ENCODE measurements around the gene EFHD1.
A peak's percentile ranks its signal among the peaks of the same experiment; 100 is the strongest.
"Not testable (repeated sequence)": the region's sequence is repeated elsewhere in the genome, so short reads cannot be mapped to it uniquely, and the experiment has no call there.

The EFHD1 gene

DNA sequence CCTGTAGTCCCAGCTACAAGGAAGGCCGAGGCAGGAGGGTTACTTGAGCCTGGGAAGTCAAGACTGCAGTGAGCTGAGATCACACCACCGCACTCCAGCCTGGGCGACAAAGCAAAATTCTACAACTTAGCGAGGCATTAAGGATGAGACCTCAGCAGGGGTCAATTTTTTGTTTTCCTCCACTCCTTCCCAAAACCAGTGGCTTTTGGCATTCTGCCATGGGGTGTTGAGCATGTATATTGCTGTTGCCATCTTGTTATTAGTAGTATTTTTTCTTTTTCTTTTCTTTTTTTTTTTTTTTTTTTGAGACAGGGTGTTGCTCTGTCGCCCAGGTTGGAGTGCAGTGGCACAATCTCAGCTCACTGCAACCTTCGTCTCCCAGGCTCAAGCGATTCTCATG lies 54.8 kb downstream of the EFHD1 start:
- H3K27me3 ChIP-seq (ENCODE audit: control insufficient read depth, insufficient read depth, low read length, poor library complexity, severe bottlenecking) = no peaks in the 10 kb centered on the region
- no peaks in the 10 kb centered on the region for H3K4me1 ChIP-seq (ENCODE audit: control insufficient read depth, insufficient read depth, low read length)
- 90 to 93% methylated on average over 7 of the region's 7 CpGs for WGBS, 2 experiments
- H3K4me3 ChIP-seq (ENCODE audit: insufficient read depth, low read depth, low read length) = no peak overlapping the region
- no peaks in the 10 kb centered on the region for H3K36me3 ChIP-seq (ENCODE audit: control insufficient read depth, insufficient read depth, low read length)
- H3K27ac ChIP-seq (ENCODE audit: insufficient read depth, low read depth, low read length, poor library complexity, severe bottlenecking) = no peak overlapping the region
- H3K9me3 ChIP-seq (ENCODE audit: control insufficient read depth, low read length) = no peaks in the 10 kb centered on the region

DNA sequence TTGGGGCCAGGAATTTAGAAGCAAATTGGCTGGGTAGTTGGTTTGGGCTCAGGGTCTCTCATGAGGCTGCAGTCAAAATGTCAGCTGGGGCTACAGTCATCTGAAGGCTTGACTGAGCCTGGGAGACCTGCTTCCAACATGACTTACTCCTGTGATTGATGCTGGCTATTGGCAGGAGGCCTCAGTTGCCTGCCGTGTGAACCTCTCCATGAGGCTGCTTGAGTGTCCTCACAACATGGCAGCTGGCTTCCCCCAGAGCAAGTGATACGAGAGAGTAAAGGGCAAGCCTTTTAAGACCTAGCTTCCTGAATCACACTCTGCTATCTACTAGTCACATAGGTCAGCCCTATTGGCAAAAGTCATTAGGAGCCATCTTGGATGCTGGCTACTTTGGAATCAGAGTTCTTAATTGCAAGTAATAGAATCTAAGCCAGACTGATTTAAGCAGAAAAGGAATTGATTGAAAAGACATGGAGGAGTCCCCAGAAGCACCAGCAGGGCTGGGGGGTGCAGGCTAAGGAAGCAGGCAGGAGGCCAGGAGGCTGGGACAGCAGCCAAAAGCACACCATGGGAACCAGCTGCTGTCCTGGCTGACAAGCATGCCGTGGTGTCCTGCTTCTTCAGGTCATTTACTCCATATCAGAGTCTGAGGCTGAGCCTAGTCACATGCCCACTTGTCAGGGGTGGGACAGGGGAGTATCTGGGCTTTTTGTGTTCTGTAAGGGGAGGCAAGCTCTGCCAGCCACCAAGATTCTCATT lies 55.9 kb downstream of the EFHD1 start:
- Histone ChIP-seq H3K4me1 (ENCODE audit: control insufficient read depth, insufficient read depth, low read length) (no peaks in the 10 kb centered on the region), H3K27ac (ENCODE audit: insufficient read depth, low read depth, low read length, poor library complexity, severe bottlenecking) (no peak overlapping the region), H3K4me3 (ENCODE audit: insufficient read depth, low read depth, low read length) (no peak overlapping the region), H3K9me3 (ENCODE audit: control insufficient read depth, low read length) (no peaks in the 10 kb centered on the region), H3K36me3 (ENCODE audit: control insufficient read depth, insufficient read depth, low read length) (no peaks in the 10 kb centered on the region), H3K27me3 (ENCODE audit: control insufficient read depth, insufficient read depth, low read length, poor library complexity, severe bottlenecking) (no peaks in the 10 kb centered on the region)
- WGBS, 2 experiments = 85 to 87% methylated on average over 3 of the region's 3 CpGs

DNA sequence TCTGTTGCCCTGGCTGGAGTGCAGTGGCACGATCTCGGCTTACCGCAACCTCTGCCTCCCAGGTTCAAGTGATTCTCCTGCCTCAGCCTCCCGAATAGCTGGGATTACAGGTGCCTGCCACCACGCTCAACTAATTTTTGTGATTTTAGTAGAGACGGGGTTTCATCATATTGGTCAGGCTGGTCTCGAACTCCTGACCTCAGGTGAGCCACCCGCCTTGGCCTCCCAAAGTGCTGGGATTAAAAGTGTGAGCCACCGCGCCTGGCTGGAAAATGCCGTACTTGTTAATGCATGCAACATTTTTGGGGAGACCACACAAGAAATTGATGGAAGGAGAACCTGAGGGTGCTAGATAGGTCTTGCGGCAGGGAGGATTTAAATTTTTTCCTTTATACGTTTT lies 57.7 kb downstream of the EFHD1 start:
- WGBS, 2 experiments = 94% methylated on average over 12 to 13 of the region's 13 CpGs
- H3K27me3 ChIP-seq (ENCODE audit: control insufficient read depth, insufficient read depth, low read length, poor library complexity, severe bottlenecking) = not testable (repeated sequence)

GRCh38 chr2:232693344-232693743 lies 59.9 kb downstream of the EFHD1 start:
- H3K27ac ChIP-seq (ENCODE audit: insufficient read depth, low read depth, low read length, poor library complexity, severe bottlenecking) = no peak overlapping the region
- no peak overlapping the region for H3K4me3 ChIP-seq (ENCODE audit: insufficient read depth, low read depth, low read length)
- peaks cover under 1% of the 10 kb centered on the region for H3K4me1 ChIP-seq (ENCODE audit: control insufficient read depth, insufficient read depth, low read length)
- WGBS, 2 experiments = 92% methylated on average over 4 of the region's 4 CpGs
- H3K27me3 ChIP-seq (ENCODE audit: control insufficient read depth, insufficient read depth, low read length, poor library complexity, severe bottlenecking) = no peaks in the 10 kb centered on the region
- no peaks in the 10 kb centered on the region for H3K9me3 ChIP-seq (ENCODE audit: control insufficient read depth, low read length)
- no peaks in the 10 kb centered on the region for H3K36me3 ChIP-seq (ENCODE audit: control insufficient read depth, insufficient read depth, low read length)

More for the DNA sequence above, 57.7 kb downstream of the EFHD1 start:
- not testable (repeated sequence) for H3K4me3 ChIP-seq (ENCODE audit: insufficient read depth, low read depth, low read length); H3K27ac ChIP-seq (ENCODE audit: insufficient read depth, low read depth, low read length, poor library complexity, severe bottlenecking); H3K9me3 ChIP-seq (ENCODE audit: control insufficient read depth, low read length); H3K4me1 ChIP-seq (ENCODE audit: control insufficient read depth, insufficient read depth, low read length); H3K36me3 ChIP-seq (ENCODE audit: control insufficient read depth, insufficient read depth, low read length)

- peak overlapping the region; percentile 99 for H3K4me3 ChIP-seq (ENCODE audit: insufficient read depth, low read depth, low read length)
- 58 to 59% methylated on average over 10 of the region's 10 CpGs for WGBS, 2 experiments
- H3K36me3 ChIP-seq (ENCODE audit: control insufficient read depth, insufficient read depth, low read length) = no peaks in the 10 kb centered on the region
- peaks cover 14% of the 10 kb centered on the region for H3K4me1 ChIP-seq (ENCODE audit: control insufficient read depth, insufficient read depth, low read length)
- no peaks in the 10 kb centered on the region for H3K9me3 ChIP-seq (ENCODE audit: control insufficient read depth, low read length)
- H3K27me3 ChIP-seq (ENCODE audit: control insufficient read depth, insufficient read depth, low read length, poor library complexity, severe bottlenecking) = no peaks in the 10 kb centered on the region
- H3K27ac ChIP-seq (ENCODE audit: insufficient read depth, low read depth, low read length, poor library complexity, severe bottlenecking) = no peak overlapping the region
These were observed 63.2 kb downstream of the EFHD1 start for GRCh38 chr2:232696609-232697058.

- peaks cover 14% of the 10 kb centered on the region for H3K4me1 ChIP-seq (ENCODE audit: control insufficient read depth, insufficient read depth, low read length)
- peak within 1 kb of the TSS; percentile 99 for H3K4me3 ChIP-seq (ENCODE audit: insufficient read depth, low read depth, low read length)
- 0 to 1% methylated on average over 71 of the region's 71 CpGs for WGBS, 2 experiments
These were observed 63.8 kb downstream of the EFHD1 start, which contains the start of gene GIGYF2 for GRCh38 chr2:232697059-232697806. GIGYF2 (plus strand) TSS chr2:232697331; CDS start chr2:232735198, 37,867 bp downstream.

GRCh38 chr2:232697807-232698110 lies 64.4 kb downstream of the EFHD1 start:
- H3K4me1 ChIP-seq (ENCODE audit: control insufficient read depth, insufficient read depth, low read length) = peaks cover 14% of the 10 kb centered on the region
- 1% methylated on average over 11 of the region's 11 CpGs for WGBS, 2 experiments
- no peaks in the 10 kb centered on the region for H3K36me3 ChIP-seq (ENCODE audit: control insufficient read depth, insufficient read depth, low read length)

More at GRCh38 chr2:232697059-232697806, 63.8 kb downstream of the EFHD1 start, which contains the start of gene GIGYF2:
- Histone ChIP-seq H3K27ac (ENCODE audit: insufficient read depth, low read depth, low read length, poor library complexity, severe bottlenecking) (peak within 1 kb of the TSS; percentile 82), H3K27me3 (ENCODE audit: control insufficient read depth, insufficient read depth, low read length, poor library complexity, severe bottlenecking) (no peaks in the 10 kb centered on the region), H3K36me3 (ENCODE audit: control insufficient read depth, insufficient read depth, low read length) (no peaks in the 10 kb centered on the region), H3K9me3 (ENCODE audit: control insufficient read depth, low read length) (no peaks in the 10 kb centered on the region)

DNA sequence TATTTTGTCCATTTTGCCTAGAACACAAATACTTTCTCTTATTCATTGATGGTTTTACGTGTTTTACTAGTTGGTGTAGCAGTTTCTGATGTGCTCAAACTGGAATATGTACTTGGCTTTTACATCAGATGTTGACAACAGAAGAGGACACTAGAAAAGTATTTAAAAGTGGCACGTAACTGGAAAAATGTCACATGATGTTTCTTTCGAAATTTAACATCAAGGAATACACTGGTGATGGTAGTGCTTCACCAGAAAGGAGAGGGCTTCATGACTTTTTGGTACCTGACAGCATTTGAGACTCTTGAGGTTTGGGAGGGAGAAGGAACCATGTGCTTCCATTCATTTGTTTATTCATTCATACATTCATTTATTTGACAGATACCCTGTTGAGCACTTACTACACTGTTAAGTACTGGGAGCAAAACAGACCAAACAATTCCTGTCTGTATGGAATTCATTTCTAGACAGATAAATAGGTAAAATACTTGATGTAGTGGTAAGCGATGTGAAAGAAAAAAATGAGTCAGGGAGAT lies 65.2 kb downstream of the EFHD1 start:
- no peak overlapping the region for H3K27ac ChIP-seq (ENCODE audit: insufficient read depth, low read depth, low read length, poor library complexity, severe bottlenecking)
- H3K4me3 ChIP-seq (ENCODE audit: insufficient read depth, low read depth, low read length) = peak overlapping the region; percentile 99
- peaks cover 14% of the 10 kb centered on the region for H3K4me1 ChIP-seq (ENCODE audit: control insufficient read depth, insufficient read depth, low read length)
- H3K27me3 ChIP-seq (ENCODE audit: control insufficient read depth, insufficient read depth, low read length, poor library complexity, severe bottlenecking) = no peaks in the 10 kb centered on the region
- H3K9me3 ChIP-seq (ENCODE audit: control insufficient read depth, low read length) = no peaks in the 10 kb centered on the region
- no peaks in the 10 kb centered on the region for H3K36me3 ChIP-seq (ENCODE audit: control insufficient read depth, insufficient read depth, low read length)
- WGBS, 2 experiments = 73 to 80% methylated on average over 4 of the region's 4 CpGs

More at GRCh38 chr2:232697807-232698110, 64.4 kb downstream of the EFHD1 start:
- no peaks in the 10 kb centered on the region for H3K9me3 ChIP-seq (ENCODE audit: control insufficient read depth, low read length)
- peak overlapping the region; percentile 82 for H3K27ac ChIP-seq (ENCODE audit: insufficient read depth, low read depth, low read length, poor library complexity, severe bottlenecking)
- H3K4me3 ChIP-seq (ENCODE audit: insufficient read depth, low read depth, low read length) = peak overlapping the region; percentile 99
- no peaks in the 10 kb centered on the region for H3K27me3 ChIP-seq (ENCODE audit: control insufficient read depth, insufficient read depth, low read length, poor library complexity, severe bottlenecking)

DNA sequence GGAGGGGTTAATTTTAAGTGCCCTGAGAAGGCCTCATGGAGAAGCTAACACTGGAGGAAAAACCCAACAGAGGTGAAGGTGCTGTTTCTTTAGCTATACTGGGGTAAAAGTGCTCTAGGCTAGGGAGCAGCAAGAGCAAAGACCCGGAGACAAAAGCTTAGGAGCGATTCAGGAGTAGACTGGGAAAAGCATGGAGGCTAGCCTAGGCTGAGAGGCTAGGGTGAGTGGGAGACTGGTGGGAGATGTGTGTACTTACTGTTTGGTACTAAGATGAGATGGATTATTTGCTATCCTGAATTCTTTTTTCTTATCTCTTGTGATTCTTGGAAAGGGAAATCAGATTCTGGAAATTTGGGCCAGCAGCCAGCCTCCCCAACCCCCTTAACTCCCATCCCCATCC lies 65.7 kb downstream of the EFHD1 start:
- Histone ChIP-seq H3K4me1 (ENCODE audit: control insufficient read depth, insufficient read depth, low read length) (peaks cover 14% of the 10 kb centered on the region), H3K27ac (ENCODE audit: insufficient read depth, low read depth, low read length, poor library complexity, severe bottlenecking) (no peak overlapping the region), H3K4me3 (ENCODE audit: insufficient read depth, low read depth, low read length) (peak overlapping the region; percentile 99), H3K27me3 (ENCODE audit: control insufficient read depth, insufficient read depth, low read length, poor library complexity, severe bottlenecking) (no peaks in the 10 kb centered on the region), H3K9me3 (ENCODE audit: control insufficient read depth, low read length) (no peaks in the 10 kb centered on the region), H3K36me3 (ENCODE audit: control insufficient read depth, insufficient read depth, low read length) (peaks cover 3% of the 10 kb centered on the region)
- WGBS, 2 experiments = 56 to 58% methylated on average over 2 of the region's 2 CpGs

DNA sequence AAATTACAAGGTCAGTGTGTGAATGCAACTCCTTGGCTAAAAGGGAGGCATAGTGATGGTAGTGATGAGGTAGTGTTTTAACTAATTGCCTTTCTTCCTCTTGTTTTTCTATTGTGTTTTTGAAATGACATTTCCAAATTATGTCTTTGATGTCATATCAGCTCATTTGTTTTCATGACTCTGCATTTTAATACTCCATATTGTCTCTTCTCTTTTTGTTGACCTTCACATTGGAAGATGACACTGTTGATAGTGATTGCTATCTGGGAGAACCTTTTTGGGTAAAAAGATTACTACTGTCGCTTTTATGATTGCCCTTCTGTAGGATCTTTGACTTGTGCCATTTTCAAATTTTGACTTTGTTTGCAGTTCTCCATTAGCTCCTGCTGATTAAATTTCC lies 66.8 kb downstream of the EFHD1 start:
- WGBS, 2 experiments = 94 to 100% methylated on average over 1 of the region's 1 CpG
- Histone ChIP-seq H3K36me3 (ENCODE audit: control insufficient read depth, insufficient read depth, low read length) (peaks cover 9% of the 10 kb centered on the region), H3K9me3 (ENCODE audit: control insufficient read depth, low read length) (no peaks in the 10 kb centered on the region), H3K27ac (ENCODE audit: insufficient read depth, low read depth, low read length, poor library complexity, severe bottlenecking) (no peak overlapping the region), H3K4me1 (ENCODE audit: control insufficient read depth, insufficient read depth, low read length) (peaks cover 14% of the 10 kb centered on the region), H3K4me3 (ENCODE audit: insufficient read depth, low read depth, low read length) (no peak overlapping the region), H3K27me3 (ENCODE audit: control insufficient read depth, insufficient read depth, low read length, poor library complexity, severe bottlenecking) (no peaks in the 10 kb centered on the region)
